ENCODE data around the gene SNRPA. TPM values are rescaled to one million over a fixed set of nuclear protein-coding genes. Genes with fewer than 3 reads are reported as not detected.

Gene SNRPA
- total and polyA plus RNA-seq, 2 of the 13 experiments (the other 11 are each of a cell fraction or from before 2014, with no cell fraction given) = 59.6 to 162 TPM

GRCh38 chr19:40705950-40706619 is 44.9 kb upstream of the SNRPA start:
- ATAC-seq = no peak
- no peak overlapping the region for H2AFZ ChIP-seq (ENCODE audit: low read length)
- TF ChIP-seq ZNF496 (CRISPR knock-in tag; IDR thresholded peaks at IDR 0.05; ENCODE audit: insufficient replicate concordance) (no peak), EP300 (IDR thresholded peaks at IDR 0.05; ENCODE audit: low read depth in 2 of 2, low read length in 2 of 2) (no peak), EP300 (CRISPR knock-in tag; IDR thresholded peaks at IDR 0.05; ENCODE audit: borderline replicate concordance) (no peak), ZNF672 (CRISPR knock-in tag; IDR thresholded peaks at IDR 0.05) (no peak), FIP1L1 (IDR thresholded peaks at IDR 0.05; ENCODE audit: borderline replicate concordance, insufficient read depth, low read depth, low read length) (no peak), ZFX (CRISPR knock-in tag; IDR thresholded peaks at IDR 0.05; ENCODE audit: low read depth) (no peak), ZNF652 (CRISPR knock-in tag; IDR thresholded peaks at IDR 0.05; ENCODE audit: borderline replicate concordance, low read depth) (no peak), ZNF33B (CRISPR knock-in tag; IDR thresholded peaks at IDR 0.05) (no peak), ZNF205 (CRISPR knock-in tag; IDR thresholded peaks at IDR 0.05) (no peak), STAG1 (CRISPR knock-in tag; IDR thresholded peaks at IDR 0.05) (no peak), HMG20A (CRISPR knock-in tag; IDR thresholded peaks at IDR 0.05; ENCODE audit: borderline replicate concordance) (no peak), ZFP82 (CRISPR knock-in tag; IDR thresholded peaks at IDR 0.05; ENCODE audit: borderline replicate concordance) (no peak), ZNF605 (CRISPR knock-in tag; IDR thresholded peaks at IDR 0.05) (no peak), FOXO4 (CRISPR knock-in tag; conservative IDR thresholded peaks at IDR 0.05) (no peak), DBP (CRISPR knock-in tag; IDR thresholded peaks at IDR 0.05; ENCODE audit: not compliant biosample characterization) (no peak), DPF2 (CRISPR knock-in tag; IDR thresholded peaks at IDR 0.05; ENCODE audit: borderline replicate concordance, low read depth) (no peak), DR1 (CRISPR knock-in tag; IDR thresholded peaks at IDR 0.05) (no peak), HIC2 (CRISPR knock-in tag; IDR thresholded peaks at IDR 0.05; ENCODE audit: low read depth) (no peak), RNF219 (CRISPR knock-in tag; IDR thresholded peaks at IDR 0.05) (no peak)
- in situ Hi-C loops (cut with HindIII; ENCODE audit: extremely low pct_ligation_motif_present, low pct_unique_long_range_greater_than_20kb) (no loop called here), intact Hi-C loops (cut with micrococcal nuclease; ENCODE audit: unreplicated experiment) (no loop called here)
- WGBS (ENCODE audit: low lambda C conversion rate) = 94% methylated on average over 7 of the region's 7 CpGs
- no TSS peak for BruUV-seq (replicated peaks)
- FAIRE-seq = no peak
- ChIA-PET CTCF (ENCODE audit: low intra/inter-chr PET ratio, low total read pairs) (no interaction called here), POLR2A (no interaction called here)
- H3K4me1 ChIP-seq (ENCODE audit: insufficient read depth, low read length) = peaks cover 7% of the 10 kb centered on the region; the same call in 1 of the 2 replicates
- no peak overlapping the region for H3K4me3 ChIP-seq (replicated peaks in 1 of 3; ENCODE audit: insufficient read depth in 1 of 3, low read depth in 2 of 3, low read length in 3 of 3)
- peaks cover 10 to 25% of the 10 kb centered on the region in 2 experiments; a peak in 4 of 5 replicates for H3K36me3 ChIP-seq (replicated peaks in 1 of 2; ENCODE audit: control insufficient read depth in 1 of 2, insufficient read depth in 2 of 2, low read length in 2 of 2)
- DNase-seq (ENCODE audit: low spot score) = no peak
- no peaks in the 10 kb centered on the region for H4K20me1 ChIP-seq (ENCODE audit: insufficient read depth, low read length)
- H3K9me3 ChIP-seq (ENCODE audit: low read length) = no peaks in the 10 kb centered on the region
- no peaks in the 10 kb centered on the region for H3K79me2 ChIP-seq (ENCODE audit: insufficient read depth, low read length)
- no peak overlapping the region for H3K27ac ChIP-seq (ENCODE audit: extremely low read length, insufficient read depth, low read length)
- no peaks in the 10 kb centered on the region for H3K27me3 ChIP-seq (ENCODE audit: control insufficient read depth in 1 of 2, insufficient read depth in 2 of 2, low read length in 2 of 2)
- H3K4me2 ChIP-seq (ENCODE audit: low read depth, low read length) = no peak overlapping the region
- no peak overlapping the region for H3K9ac ChIP-seq (ENCODE audit: insufficient read depth, low read depth, low read length)

Data from HepG2 (cell line).